Dermis lymphatic vessel endothelial cell (primary cell): Measurements from ENCODE around the gene MAPKBP1. TPM values are rescaled to one million over a fixed set of nuclear protein-coding genes. Genes with fewer than 3 reads are reported as not detected.

Experiments used
- total RNA-seq: library from RNA; depleted of rRNA; stranded (reverse); fragments of >200 nt; gene quantifications from 2 replicates; pipeline ENCODE4 v1.2.1, GENCODE V29; 2014

Gene MAPKBP1
- 6.3 and 9.2 TPM in 2 replicates for total RNA-seq

DNA sequence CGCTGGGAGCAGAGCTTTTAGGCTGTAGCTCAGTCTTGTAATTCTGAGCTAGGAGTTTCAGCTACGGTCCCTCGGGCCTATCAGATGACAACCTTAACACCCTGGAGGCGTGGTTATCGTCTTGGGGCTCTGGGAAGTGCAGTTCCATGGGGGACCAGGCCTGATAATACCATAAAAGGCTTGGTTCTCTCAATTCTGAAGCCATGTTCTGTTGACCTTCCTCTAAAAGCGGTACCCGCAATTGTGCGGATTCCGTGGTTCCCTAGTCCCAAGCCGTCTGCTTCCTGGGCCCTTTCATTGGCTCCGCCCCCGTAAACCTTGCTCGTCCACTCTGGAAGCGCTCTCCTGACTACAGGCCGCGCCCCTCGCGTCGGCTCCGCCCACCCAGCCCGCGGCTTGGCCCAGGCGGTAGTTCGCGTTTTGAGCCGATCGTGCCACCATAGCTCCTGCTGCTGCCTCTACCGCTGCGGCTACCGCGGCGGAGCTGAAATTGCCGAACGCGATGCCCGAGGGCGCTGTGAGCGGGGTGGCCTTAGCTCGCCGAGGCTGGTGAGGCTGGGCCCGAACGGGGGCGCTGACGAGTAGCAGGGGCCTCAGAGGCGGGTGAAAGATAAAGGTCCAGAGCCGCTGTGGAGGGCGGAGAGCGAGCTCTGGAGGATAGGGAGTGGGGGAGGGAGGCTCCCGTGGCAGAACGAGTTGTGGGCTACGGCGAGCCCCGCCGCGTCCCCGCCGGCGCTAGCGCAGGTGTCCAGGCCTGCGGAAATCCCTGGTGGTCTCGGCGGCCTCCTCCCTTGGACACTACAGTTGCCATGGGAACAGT, at the start of gene MAPKBP1:
MAPKBP1 (plus strand) TSS at position 423 of the 820 bp plus-strand sequence. CDS start 792 bp downstream, outside the sequence.

DNA sequence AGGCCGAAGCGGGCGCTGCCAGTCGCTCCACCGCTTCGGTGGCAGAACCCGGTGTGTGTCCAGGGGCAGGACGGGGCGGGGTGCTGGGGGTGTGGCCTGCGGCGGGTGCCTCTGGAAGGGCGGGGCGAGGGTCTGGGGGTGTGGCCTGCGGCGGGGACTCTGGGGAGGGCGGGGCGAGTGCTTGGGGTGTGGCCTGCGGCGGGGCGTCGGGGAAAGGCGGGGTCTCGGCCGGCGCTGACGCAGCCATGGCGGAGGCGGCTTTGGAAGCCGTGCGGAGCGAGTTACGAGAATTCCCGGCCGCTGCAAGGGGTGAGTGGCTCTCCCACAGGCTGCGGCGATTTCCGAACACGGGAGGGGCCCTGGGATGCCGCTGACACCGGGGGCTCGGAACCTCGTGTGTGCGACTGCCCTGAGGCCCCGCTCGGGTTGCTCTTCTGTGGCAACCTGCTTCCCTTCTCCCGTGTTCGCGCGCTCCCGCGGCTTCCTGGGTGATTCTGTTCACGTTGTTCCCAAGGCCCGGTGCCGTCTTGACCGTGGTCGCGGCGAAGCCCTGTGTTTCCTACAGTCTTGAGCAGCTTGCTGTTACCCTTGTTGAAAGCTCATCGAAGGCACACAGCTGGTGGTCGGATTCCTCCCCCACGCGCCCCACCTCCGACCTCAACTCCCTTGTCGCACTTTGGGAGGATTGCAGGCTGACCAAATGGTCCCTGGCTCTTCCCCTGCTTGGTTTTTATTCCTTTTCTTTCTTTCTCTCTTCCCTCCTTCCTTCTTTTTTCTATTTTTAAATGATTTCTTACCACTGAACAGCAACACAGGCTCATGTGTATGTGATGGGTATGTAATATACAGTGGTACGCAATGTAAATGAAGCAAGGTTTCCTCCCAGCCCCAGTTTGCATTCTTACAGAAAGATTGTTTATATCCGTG, 53.9 kb downstream of the MAPKBP1 start, which contains the start of gene JMJD7:
JMJD7 (plus strand) TSS at position 213 of the 927 bp plus-strand sequence; CDS start at position 246, 33 bp downstream.

GRCh38 chr15:41838400-41838897, 64.2 kb downstream of the MAPKBP1 start, which contains the start of gene PLA2G4B:
Gene PLA2G4B (plus strand): TSS chr15:41838847. CDS start chr15:41838914, 67 bp downstream.

Other genes starting within 250 kb of the MAPKBP1 start
- 7.6 and 11.9 TPM in 2 replicates for gene RPAP1, start 230.2 kb upstream of the MAPKBP1 start, total RNA-seq
- gene TYRO3, start 215.3 kb upstream of the MAPKBP1 start, total RNA-seq, result 1.7 and 2.1 TPM in 2 replicates
- gene MGA, start 114.1 kb upstream of the MAPKBP1 start, total RNA-seq, result 26.7 and 36.9 TPM in 2 replicates
- 3.1 and 3.3 TPM in 2 replicates for gene JMJD7, start 53.6 kb downstream of the MAPKBP1 start, total RNA-seq
- gene PLA2G4B, start 64.4 kb downstream of the MAPKBP1 start, total RNA-seq, result 0.33 and 1.8 TPM in 2 replicates
- 0.76 and 1.0 TPM in 2 replicates for gene SPTBN5, start 119.6 kb downstream of the MAPKBP1 start, total RNA-seq
- 31.1 and 33.7 TPM in 2 replicates for gene EHD4, start 198.1 kb downstream of the MAPKBP1 start, total RNA-seq
- not detected in 2 replicates for gene PLA2G4E, start 246.6 kb downstream of the MAPKBP1 start, total RNA-seq